ENCODE results near the gene FCHSD2. TPM values are rescaled to one million over a fixed set of nuclear protein-coding genes. Genes with fewer than 3 reads are reported as not detected.
"Not testable (repeated sequence)": the region's sequence is repeated elsewhere in the genome, so short reads cannot be mapped to it uniquely, and the experiment has no call there.

Gene FCHSD2
- total RNA-seq, 2 donors from 2014 or later = 36.0 to 48.0 TPM

GRCh38 chr11:72926076-72926475, 216.0 kb downstream of the FCHSD2 start:
- DNase-seq (no peak), ATAC-seq (no peak)
- intact Hi-C loops (cut with DNase I) = loop anchor here in 1 of 2 donors (5.0 kb wide), 1 partner anchor 251 kb away; no protein-coding TSS in a partner anchor

GRCh38 chr11:72925656-72926055, 216.5 kb downstream of the FCHSD2 start:
- intact Hi-C loops (cut with DNase I) = loop anchor here in 1 of 2 donors (5.0 kb wide), 1 partner anchor 252 kb away; no protein-coding TSS in a partner anchor
- no peak for ATAC-seq
- no peak for DNase-seq

GRCh38 chr11:72924568-72925190, 217.4 kb downstream of the FCHSD2 start:
- peak; percentile 53 to 70 for ATAC-seq
- intact Hi-C loops (cut with DNase I) = loop anchor here in 1 of 2 donors (5.0 kb wide), 1 partner anchor 253 kb away; no protein-coding TSS in a partner anchor
- no peak for DNase-seq

- ATAC-seq (no peak), DNase-seq (no peak)
- intact Hi-C loops (cut with DNase I) = no loop called here
Measured at GRCh38 chr11:72921028-72921716, 220.9 kb downstream of the FCHSD2 start.

- intact Hi-C loops (cut with DNase I) = no loop called here
- DNase-seq = no peak
Measured at GRCh38 chr11:72920001-72920400, 222.1 kb downstream of the FCHSD2 start.

GRCh38 chr11:72918851-72919250, 223.3 kb downstream of the FCHSD2 start:
- ATAC-seq (no peak), DNase-seq (no peak)

More at GRCh38 chr11:72920001-72920400, 222.1 kb downstream of the FCHSD2 start:
- no peak for ATAC-seq

GRCh38 chr11:72912253-72912652, 229.9 kb downstream of the FCHSD2 start:
- ATAC-seq = no peak
- intact Hi-C loops (cut with DNase I) = no loop called here

More at GRCh38 chr11:72918851-72919250, 223.3 kb downstream of the FCHSD2 start:
- intact Hi-C loops (cut with DNase I) = no loop called here

GRCh38 chr11:72909558-72910388, 232.3 kb downstream of the FCHSD2 start:
- ATAC-seq; DNase-seq; intact Hi-C loops (cut with DNase I): not testable (repeated sequence)

More at GRCh38 chr11:72912253-72912652, 229.9 kb downstream of the FCHSD2 start:
- no peak for DNase-seq

GRCh38 chr11:72908032-72908676, 234.0 kb downstream of the FCHSD2 start:
- no peak for DNase-seq
- intact Hi-C loops (cut with DNase I) = no loop called here
- ATAC-seq = no peak

GRCh38 chr11:72904016-72904415, 238.1 kb downstream of the FCHSD2 start:
- intact Hi-C loops (cut with DNase I) = no loop called here
- no peak for DNase-seq
- ATAC-seq = no peak

GRCh38 chr11:72901374-72901773, 240.7 kb downstream of the FCHSD2 start:
- ATAC-seq (no peak), DNase-seq (no peak)
- intact Hi-C loops (cut with DNase I) = no loop called here

GRCh38 chr11:72900013-72900412, 242.1 kb downstream of the FCHSD2 start:
- intact Hi-C loops (cut with DNase I) = no loop called here
- DNase-seq (no peak), ATAC-seq (no peak)

- ATAC-seq (no peak), DNase-seq (no peak)
- intact Hi-C loops (cut with DNase I) = no loop called here
Measured at GRCh38 chr11:72899238-72899637, 242.9 kb downstream of the FCHSD2 start.

GRCh38 chr11:72897506-72897905, 244.6 kb downstream of the FCHSD2 start:
- ATAC-seq (no peak), DNase-seq (no peak)
- intact Hi-C loops (cut with DNase I) = no loop called here

- ATAC-seq (no peak), DNase-seq (no peak)
- intact Hi-C loops (cut with DNase I) = no loop called here
Measured at GRCh38 chr11:72896431-72896830, 245.7 kb downstream of the FCHSD2 start.

GRCh38 chr11:72890881-72891280, 251.2 kb downstream of the FCHSD2 start:
- intact Hi-C loops (cut with DNase I) = no loop called here
- no peak for DNase-seq
- ATAC-seq = no peak

GRCh38 chr11:72886619-72887018, 255.5 kb downstream of the FCHSD2 start:
- ATAC-seq (no peak), DNase-seq (no peak)
- intact Hi-C loops (cut with DNase I) = no loop called here

- no peak for DNase-seq
Measured at GRCh38 chr11:72885749-72886609, 256.1 kb downstream of the FCHSD2 start.

More at GRCh38 chr11:72885749-72886609, 256.1 kb downstream of the FCHSD2 start:
- no peak for ATAC-seq
- intact Hi-C loops (cut with DNase I) = no loop called here
